Fibroblast of skin of back (primary cell): ENCODE data around the gene MAML3.

Experiments
- DNase-seq: peaks from one replicate; pipeline ENCODE4 v3.0.0-alpha.2; 2013

Gene MAML3

GRCh38 chr4:139674875-139675550 is 479.0 kb downstream of the MAML3 start:
- no peak for DNase-seq

GRCh38 chr4:139672732-139673131 is 481.3 kb downstream of the MAML3 start:
- DNase-seq, result no peak

- no peak for DNase-seq
Measured at GRCh38 chr4:139672215-139672614, 481.8 kb downstream of the MAML3 start.

- no peak for DNase-seq
Measured at GRCh38 chr4:139670775-139671174, 483.2 kb downstream of the MAML3 start.

GRCh38 chr4:139669890-139670289 is 484.1 kb downstream of the MAML3 start:
- no peak for DNase-seq

- no peak for DNase-seq
Measured at GRCh38 chr4:139669335-139669734, 484.6 kb downstream of the MAML3 start.

GRCh38 chr4:139668658-139669201 is 485.3 kb downstream of the MAML3 start:
- no peak for DNase-seq

GRCh38 chr4:139668036-139668435 is 485.9 kb downstream of the MAML3 start:
- no peak for DNase-seq
